ENCODE results near the gene TPST2. TPM values are rescaled to one million over a fixed set of nuclear protein-coding genes. Genes with fewer than 3 reads are reported as not detected.

TPST2 gene
- total RNA-seq, 1 donor from 2014 or later: 59.3 TPM

DNA sequence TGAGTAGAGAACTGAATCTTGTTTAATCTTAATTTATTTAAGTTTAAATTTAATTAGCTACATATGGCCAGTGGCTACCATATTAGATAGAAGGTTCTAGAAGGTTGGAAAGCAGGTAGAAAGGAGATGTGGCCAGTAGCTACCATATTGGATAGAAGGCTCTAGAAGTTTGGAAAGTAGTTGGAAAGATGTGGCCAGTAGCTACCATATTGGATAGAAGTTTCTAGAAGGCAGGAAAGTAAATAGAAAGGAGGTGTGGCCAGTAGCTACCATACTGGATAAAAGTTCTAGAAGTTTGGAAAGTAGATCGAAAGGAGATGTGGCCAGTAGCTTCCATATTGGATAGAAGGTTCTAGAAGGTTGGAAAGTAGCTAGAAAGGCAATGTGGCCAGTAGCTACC, 34.1 kb upstream of the TPST2 start:
- peak overlapping the region; percentile 35 for H3K4me3 Mint-ChIP-seq (ENCODE audit: unreplicated experiment)
- no peak overlapping the region for H3K27ac Mint-ChIP-seq (ENCODE audit: unreplicated experiment)
- H3K36me3 Mint-ChIP-seq (ENCODE audit: low read depth, unreplicated experiment): peaks cover 9% of the 10 kb centered on the region
- TF ChIP-seq, protein P1, sequence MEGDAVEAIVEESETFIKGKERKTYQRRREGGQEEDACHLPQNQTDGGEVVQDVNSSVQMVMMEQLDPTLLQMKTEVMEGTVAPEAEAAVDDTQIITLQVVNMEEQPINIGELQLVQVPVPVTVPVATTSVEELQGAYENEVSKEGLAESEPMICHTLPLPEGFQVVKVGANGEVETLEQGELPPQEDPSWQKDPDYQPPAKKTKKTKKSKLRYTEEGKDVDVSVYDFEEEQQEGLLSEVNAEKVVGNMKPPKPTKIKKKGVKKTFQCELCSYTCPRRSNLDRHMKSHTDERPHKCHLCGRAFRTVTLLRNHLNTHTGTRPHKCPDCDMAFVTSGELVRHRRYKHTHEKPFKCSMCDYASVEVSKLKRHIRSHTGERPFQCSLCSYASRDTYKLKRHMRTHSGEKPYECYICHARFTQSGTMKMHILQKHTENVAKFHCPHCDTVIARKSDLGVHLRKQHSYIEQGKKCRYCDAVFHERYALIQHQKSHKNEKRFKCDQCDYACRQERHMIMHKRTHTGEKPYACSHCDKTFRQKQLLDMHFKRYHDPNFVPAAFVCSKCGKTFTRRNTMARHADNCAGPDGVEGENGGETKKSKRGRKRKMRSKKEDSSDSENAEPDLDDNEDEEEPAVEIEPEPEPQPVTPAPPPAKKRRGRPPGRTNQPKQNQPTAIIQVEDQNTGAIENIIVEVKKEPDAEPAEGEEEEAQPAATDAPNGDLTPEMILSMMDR (IDR thresholded peaks at IDR 0.05; ENCODE audit: unreplicated experiment): no peak
- peaks cover 3% of the 10 kb centered on the region for H3K27me3 Mint-ChIP-seq (ENCODE audit: unreplicated experiment)
- no peaks in the 10 kb centered on the region for H3K9me3 Mint-ChIP-seq (ENCODE audit: unreplicated experiment)
- no peak for DNase-seq (ENCODE audit: low spot score)
- peaks cover 6% of the 10 kb centered on the region for H3K4me1 Mint-ChIP-seq (ENCODE audit: unreplicated experiment)

DNA sequence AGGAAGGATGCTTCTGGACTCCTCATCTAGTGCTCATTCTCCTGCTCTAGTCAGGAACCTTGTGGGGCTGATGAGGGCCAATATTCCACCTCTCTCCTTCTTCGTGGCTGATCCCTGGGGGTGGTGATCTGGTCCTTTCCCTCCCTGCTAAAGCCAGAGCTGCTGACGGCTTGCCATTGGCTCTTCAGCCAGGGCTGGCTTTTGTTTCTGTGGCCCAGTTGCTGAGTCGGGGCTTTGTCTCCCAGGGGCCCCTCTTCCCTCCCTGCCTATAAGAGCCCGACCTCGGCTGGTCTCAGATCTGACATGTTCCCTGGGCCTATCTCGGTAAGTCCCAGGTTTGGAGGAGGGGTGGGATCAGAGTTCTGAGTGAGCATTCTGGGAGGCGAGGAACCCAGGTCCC, 31.7 kb upstream of the TPST2 start, which contains the start of gene CRYBA4:
CRYBA4 (plus strand) TSS at position 301 of the 400 bp plus-strand sequence. CDS start 634 bp downstream, outside the sequence.
- TF ChIP-seq, protein P1 (IDR thresholded peaks at IDR 0.05; ENCODE audit: unreplicated experiment): no peak
- H3K4me3 Mint-ChIP-seq (ENCODE audit: unreplicated experiment): no peak within 1 kb of the TSS
- H3K36me3 Mint-ChIP-seq (ENCODE audit: low read depth, unreplicated experiment): peaks cover 6% of the 10 kb centered on the region
- no peak for DNase-seq (ENCODE audit: low spot score)
- H3K9me3 Mint-ChIP-seq (ENCODE audit: unreplicated experiment): no peaks in the 10 kb centered on the region
- peaks cover 8% of the 10 kb centered on the region for H3K27me3 Mint-ChIP-seq (ENCODE audit: unreplicated experiment)
- H3K27ac Mint-ChIP-seq (ENCODE audit: unreplicated experiment): no peak within 1 kb of the TSS
- peaks cover 17% of the 10 kb centered on the region for H3K4me1 Mint-ChIP-seq (ENCODE audit: unreplicated experiment)

DNA sequence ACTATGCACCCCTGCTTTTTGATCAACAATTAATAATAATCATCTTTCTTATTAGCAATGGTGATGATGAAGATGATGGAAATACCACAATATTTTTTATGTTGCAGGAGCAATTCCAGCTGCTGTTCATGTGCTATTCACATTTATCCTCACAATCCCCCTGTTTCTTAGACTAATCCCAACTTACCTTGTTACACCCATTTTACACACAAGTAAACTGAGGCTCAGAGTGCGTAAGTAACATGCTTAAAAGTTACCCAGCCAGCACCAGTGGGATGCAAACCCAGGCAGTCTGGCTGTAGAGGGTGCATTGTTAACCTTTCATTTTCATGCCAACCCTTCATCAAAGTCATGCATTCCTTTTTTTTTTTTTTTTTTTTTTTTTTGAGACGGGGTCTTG, 30.3 kb upstream of the TPST2 start:
- no peak for DNase-seq (ENCODE audit: low spot score)
- H3K27me3 Mint-ChIP-seq (ENCODE audit: unreplicated experiment): peaks cover 12% of the 10 kb centered on the region
- no peak overlapping the region for H3K4me3 Mint-ChIP-seq (ENCODE audit: unreplicated experiment)
- TF ChIP-seq, protein P1 (IDR thresholded peaks at IDR 0.05; ENCODE audit: unreplicated experiment): no peak
- peaks cover 6% of the 10 kb centered on the region for H3K36me3 Mint-ChIP-seq (ENCODE audit: low read depth, unreplicated experiment)
- H3K27ac Mint-ChIP-seq (ENCODE audit: unreplicated experiment): peak overlapping the region; percentile 42
- H3K9me3 Mint-ChIP-seq (ENCODE audit: unreplicated experiment): no peaks in the 10 kb centered on the region
- H3K4me1 Mint-ChIP-seq (ENCODE audit: unreplicated experiment): peaks cover 27% of the 10 kb centered on the region

DNA sequence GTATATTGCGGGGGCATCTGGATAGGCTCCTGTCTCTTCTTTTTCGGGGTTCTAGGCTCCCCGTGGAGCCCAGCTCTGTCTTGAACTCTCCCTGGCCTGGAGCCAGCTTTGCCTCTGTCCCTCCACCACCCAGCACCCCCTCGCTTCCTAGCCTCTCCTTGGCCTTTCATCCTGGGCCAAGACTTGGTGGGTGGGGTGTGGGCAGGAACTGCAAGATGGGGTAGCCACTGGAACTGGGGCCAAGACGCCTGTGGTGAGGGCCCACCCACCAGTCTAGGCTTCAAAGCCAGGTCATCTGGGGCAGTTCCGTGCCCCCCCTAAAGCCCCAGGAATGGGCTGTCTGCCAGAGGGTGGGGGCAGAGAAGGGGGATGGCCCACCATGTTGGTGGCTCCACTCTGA, 29.6 kb upstream of the TPST2 start:
- peaks cover 12% of the 10 kb centered on the region for H3K27me3 Mint-ChIP-seq (ENCODE audit: unreplicated experiment)
- DNase-seq (ENCODE audit: low spot score): no peak
- no peak overlapping the region for H3K4me3 Mint-ChIP-seq (ENCODE audit: unreplicated experiment)
- H3K4me1 Mint-ChIP-seq (ENCODE audit: unreplicated experiment): peaks cover 27% of the 10 kb centered on the region
- no peak overlapping the region for H3K27ac Mint-ChIP-seq (ENCODE audit: unreplicated experiment)
- H3K9me3 Mint-ChIP-seq (ENCODE audit: unreplicated experiment): no peaks in the 10 kb centered on the region
- H3K36me3 Mint-ChIP-seq (ENCODE audit: low read depth, unreplicated experiment): peaks cover 5% of the 10 kb centered on the region
- TF ChIP-seq, protein P1 (IDR thresholded peaks at IDR 0.05; ENCODE audit: unreplicated experiment): no peak

DNA sequence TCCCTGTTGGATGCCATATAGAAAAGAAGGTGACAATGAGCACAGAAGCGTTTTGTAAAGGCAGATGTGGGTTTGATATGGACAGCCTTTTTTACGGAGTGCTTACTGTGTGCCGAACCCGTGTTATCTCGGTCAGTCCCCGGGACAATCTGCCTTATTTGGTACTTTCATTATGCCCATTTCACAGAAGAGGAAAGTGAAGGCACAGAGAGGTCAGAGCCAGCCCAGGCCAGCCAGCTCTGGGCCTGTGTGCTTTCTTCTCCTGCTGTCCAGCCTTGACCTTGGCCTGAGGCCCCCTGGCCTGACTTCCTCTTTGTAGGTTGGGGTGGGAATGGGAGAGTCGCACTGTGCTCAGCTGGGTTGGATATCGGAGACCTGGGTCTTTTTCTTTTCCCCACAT, 28.5 kb upstream of the TPST2 start:
- no peak for DNase-seq (ENCODE audit: low spot score)
- Mint-ChIP-seq H3K27ac (ENCODE audit: unreplicated experiment) (no peak overlapping the region), H3K4me1 (ENCODE audit: unreplicated experiment) (peaks cover 36% of the 10 kb centered on the region), H3K9me3 (ENCODE audit: unreplicated experiment) (no peaks in the 10 kb centered on the region), H3K4me3 (ENCODE audit: unreplicated experiment) (no peak overlapping the region), H3K27me3 (ENCODE audit: unreplicated experiment) (peaks cover 9% of the 10 kb centered on the region), H3K36me3 (ENCODE audit: low read depth, unreplicated experiment) (no peaks in the 10 kb centered on the region)
- TF ChIP-seq, protein P1 (IDR thresholded peaks at IDR 0.05; ENCODE audit: unreplicated experiment): no peak
